Thoracic aorta (tissue), 2 donors: ENCODE measurements around the gene MT1HL1. TPM values are rescaled to one million over a fixed set of nuclear protein-coding genes. Genes with fewer than 3 reads are reported as not detected.
A peak's percentile ranks its signal among the peaks of the same experiment; 100 is the strongest.

Experiments used
- ATAC-seq: fragments of 150-250 bp; one replicate; pipeline ENCODE4 v1.8.0; 2017; ENCODE audit warnings: low read depth; ENCODE audit not compliant: insufficient number of reproducible peaks, low FRiP score
- DNase-seq: peaks from one replicate; pipeline ENCODE4 v3.0.0-alpha.2; 2020; ENCODE audit warnings: low spot score
- H3K27ac ChIP-seq, 2 donors: fragments of 200-600 bp; sonication (generic); 1 replicate in 1 of 2; 2 replicates in 1 of 2; pipeline ENCODE4 v1.5.1; 2016; ENCODE audit warnings: mild to moderate bottlenecking in 2 of 2, moderate library complexity in 2 of 2
- H3K27me3 ChIP-seq: fragments of 200-600 bp; sonication (generic); replicated peaks from 2 replicates; pipeline ENCODE4 v1.6.0; 2016; ENCODE audit warnings: mild to moderate bottlenecking; ENCODE audit not compliant: insufficient read depth
- H3K36me3 ChIP-seq: fragments of 200-600 bp; sonication (generic); one replicate; pipeline ENCODE4 v1.5.1; 2016
- H3K4me1 ChIP-seq, 2 donors: fragments of 200-600 bp; sonication (generic); 1 replicate in 1 of 2; 2 replicates in 1 of 2; pipeline versions ENCODE4 v1.5.1 to v1.6.0; 2016; ENCODE audit warnings: low read depth in 2 of 2, mild to moderate bottlenecking in 1 of 2; ENCODE audit not compliant: control insufficient read depth in 1 of 2
- H3K4me3 ChIP-seq: fragments of 200-600 bp; sonication (generic); 2 replicates; pipeline ENCODE4 v1.5.1; 2016; ENCODE audit warnings: mild to moderate bottlenecking
- H3K9me3 ChIP-seq: fragments of 200-600 bp; sonication (generic); 2 replicates; pipeline ENCODE4 v1.5.1; 2016
- total RNA-seq, 2 donors: library from RNA; depleted of rRNA; stranded (reverse); fragments of >200 nt; gene quantifications; one replicate each; pipeline versions ENCODE4 v1.1.0 to v1.2.3, GENCODE V29; 2016
- TF ChIP-seq, protein P1 (sequence below): fragments of 200-600 bp; sonication (generic); IDR thresholded peaks from one replicate; pipeline ENCODE4 v1.5.1; 2019; ENCODE audit warnings: antibody characterized with exemption

The MT1HL1 gene
- not detected for total RNA-seq

DNA sequence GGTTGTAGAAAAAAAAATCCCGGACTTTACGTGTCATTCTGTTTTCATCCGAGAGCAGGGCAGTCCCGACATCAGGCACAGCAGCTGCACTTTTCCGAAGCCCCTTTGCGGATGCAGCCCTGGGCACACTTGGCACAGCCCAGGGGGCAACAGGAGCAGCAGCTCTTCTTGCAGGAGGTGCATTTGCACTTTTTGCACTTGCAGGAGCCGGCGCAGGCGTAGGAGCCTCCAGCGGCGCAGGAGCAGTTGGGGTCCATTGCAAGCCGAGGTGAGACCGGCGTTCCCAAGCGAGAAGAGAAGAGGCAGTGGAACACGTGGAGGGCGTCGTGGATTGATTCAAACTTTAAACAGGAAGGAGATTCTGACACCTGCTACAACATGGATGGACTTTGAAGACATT is at the start of gene MT1HL1:
MT1HL1 (minus strand) TSS at position 326 of the 400 bp plus-strand sequence; CDS start at position 257, 69 bp downstream.
- no peaks in the 10 kb centered on the region for H3K9me3 ChIP-seq
- TF ChIP-seq, protein P1, sequence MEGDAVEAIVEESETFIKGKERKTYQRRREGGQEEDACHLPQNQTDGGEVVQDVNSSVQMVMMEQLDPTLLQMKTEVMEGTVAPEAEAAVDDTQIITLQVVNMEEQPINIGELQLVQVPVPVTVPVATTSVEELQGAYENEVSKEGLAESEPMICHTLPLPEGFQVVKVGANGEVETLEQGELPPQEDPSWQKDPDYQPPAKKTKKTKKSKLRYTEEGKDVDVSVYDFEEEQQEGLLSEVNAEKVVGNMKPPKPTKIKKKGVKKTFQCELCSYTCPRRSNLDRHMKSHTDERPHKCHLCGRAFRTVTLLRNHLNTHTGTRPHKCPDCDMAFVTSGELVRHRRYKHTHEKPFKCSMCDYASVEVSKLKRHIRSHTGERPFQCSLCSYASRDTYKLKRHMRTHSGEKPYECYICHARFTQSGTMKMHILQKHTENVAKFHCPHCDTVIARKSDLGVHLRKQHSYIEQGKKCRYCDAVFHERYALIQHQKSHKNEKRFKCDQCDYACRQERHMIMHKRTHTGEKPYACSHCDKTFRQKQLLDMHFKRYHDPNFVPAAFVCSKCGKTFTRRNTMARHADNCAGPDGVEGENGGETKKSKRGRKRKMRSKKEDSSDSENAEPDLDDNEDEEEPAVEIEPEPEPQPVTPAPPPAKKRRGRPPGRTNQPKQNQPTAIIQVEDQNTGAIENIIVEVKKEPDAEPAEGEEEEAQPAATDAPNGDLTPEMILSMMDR, result no peak
- peaks cover 0 to 8% of the 10 kb centered on the region in 2 donors for H3K4me1 ChIP-seq

DNA sequence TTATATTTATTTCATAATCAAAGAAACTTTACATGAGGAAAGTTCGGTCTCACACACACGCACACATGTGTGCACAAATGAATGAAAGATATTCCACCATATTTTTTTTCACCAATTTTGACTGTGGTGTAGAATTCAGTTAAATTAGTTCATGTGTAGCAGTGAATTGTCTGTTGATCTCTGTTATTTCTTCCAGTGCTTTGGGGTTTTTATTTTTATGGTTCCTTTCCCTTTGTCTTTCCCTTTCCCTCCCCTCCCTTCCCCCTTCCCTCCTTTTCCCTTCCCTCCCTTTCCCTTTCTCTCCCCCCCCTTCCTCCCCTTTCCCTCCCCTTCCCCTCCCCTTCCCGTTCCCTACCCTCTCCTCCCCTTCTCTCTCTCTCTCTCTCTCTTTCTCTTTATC is 46.7 kb upstream of the MT1HL1 start:
- TF ChIP-seq, protein P1, result no peak
- no peak for DNase-seq
- H3K27ac ChIP-seq, result no peak overlapping the region
- ATAC-seq, result no peak
- H3K9me3 ChIP-seq, result no peaks in the 10 kb centered on the region
- no peaks in the 10 kb centered on the region for H3K27me3 ChIP-seq
- H3K36me3 ChIP-seq, result peaks cover under 1% of the 10 kb centered on the region
- no peak overlapping the region for H3K4me3 ChIP-seq
- H3K4me1 ChIP-seq, result peaks cover 0 to 22% of the 10 kb centered on the region in 2 donors

More for the DNA sequence above, at the start of gene MT1HL1:
- ATAC-seq, result no peak
- DNase-seq, result no peak
- Histone ChIP-seq H3K27me3 (no peaks in the 10 kb centered on the region), H3K27ac (no peak within 1 kb of the TSS), H3K4me3 (no peak within 1 kb of the TSS), H3K36me3 (no peaks in the 10 kb centered on the region)

DNA sequence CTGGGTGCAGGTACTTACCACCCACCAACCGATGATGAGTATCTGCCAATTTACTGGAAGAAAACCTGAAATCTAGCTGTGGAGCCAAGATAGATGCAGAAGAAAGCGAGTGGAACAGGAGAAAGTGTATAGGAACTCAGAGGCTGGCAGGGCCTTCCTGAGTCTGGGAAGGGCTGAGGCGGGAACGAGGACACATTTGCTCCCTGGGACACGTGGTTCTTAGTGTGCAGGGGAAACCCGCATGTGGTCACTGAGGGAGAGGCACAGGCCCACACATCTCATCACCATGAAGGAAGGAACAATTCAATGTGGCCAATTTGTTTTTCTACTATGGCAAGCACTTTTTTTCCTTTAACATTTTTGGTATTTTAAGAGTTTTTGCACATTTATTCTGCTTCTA is 45.9 kb upstream of the MT1HL1 start:
- TF ChIP-seq, protein P1, result no peak

DNA sequence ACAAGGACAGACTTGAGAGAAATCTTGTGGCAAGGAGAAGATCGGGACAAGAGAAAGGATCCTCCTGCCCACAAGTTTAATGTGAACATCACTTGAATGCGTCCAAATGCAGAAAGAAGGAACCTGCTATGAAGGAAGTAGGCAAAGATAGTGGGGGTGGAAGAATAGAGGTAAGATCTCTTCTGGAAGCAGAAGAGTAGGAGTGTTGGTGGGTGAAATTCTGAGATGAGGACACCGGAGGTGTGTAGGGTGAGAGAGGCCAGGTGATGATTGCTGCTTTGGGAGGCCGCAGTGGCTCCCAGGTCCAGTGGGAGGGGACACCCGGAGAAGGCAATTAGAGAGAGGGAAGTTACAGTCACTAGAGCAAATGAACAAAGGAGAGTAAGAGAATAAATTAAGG is 44.6 kb upstream of the MT1HL1 start:
- Histone ChIP-seq H3K27ac (no peak overlapping the region), H3K9me3 (no peaks in the 10 kb centered on the region), H3K27me3 (no peaks in the 10 kb centered on the region), H3K4me3 (no peak overlapping the region), H3K4me1 (peaks cover 0 to 30% of the 10 kb centered on the region in 2 donors), H3K36me3 (no peaks in the 10 kb centered on the region)
- no peak for ATAC-seq
- DNase-seq, result no peak
- TF ChIP-seq, protein P1, result no peak

More for the DNA sequence above, 45.9 kb upstream of the MT1HL1 start:
- Histone ChIP-seq H3K36me3 (no peaks in the 10 kb centered on the region), H3K4me1 (peaks cover 0 to 29% of the 10 kb centered on the region in 2 donors), H3K9me3 (no peaks in the 10 kb centered on the region), H3K27ac (no peak overlapping the region), H3K4me3 (no peak overlapping the region), H3K27me3 (no peaks in the 10 kb centered on the region)
- no peak for DNase-seq
- ATAC-seq, result no peak

DNA sequence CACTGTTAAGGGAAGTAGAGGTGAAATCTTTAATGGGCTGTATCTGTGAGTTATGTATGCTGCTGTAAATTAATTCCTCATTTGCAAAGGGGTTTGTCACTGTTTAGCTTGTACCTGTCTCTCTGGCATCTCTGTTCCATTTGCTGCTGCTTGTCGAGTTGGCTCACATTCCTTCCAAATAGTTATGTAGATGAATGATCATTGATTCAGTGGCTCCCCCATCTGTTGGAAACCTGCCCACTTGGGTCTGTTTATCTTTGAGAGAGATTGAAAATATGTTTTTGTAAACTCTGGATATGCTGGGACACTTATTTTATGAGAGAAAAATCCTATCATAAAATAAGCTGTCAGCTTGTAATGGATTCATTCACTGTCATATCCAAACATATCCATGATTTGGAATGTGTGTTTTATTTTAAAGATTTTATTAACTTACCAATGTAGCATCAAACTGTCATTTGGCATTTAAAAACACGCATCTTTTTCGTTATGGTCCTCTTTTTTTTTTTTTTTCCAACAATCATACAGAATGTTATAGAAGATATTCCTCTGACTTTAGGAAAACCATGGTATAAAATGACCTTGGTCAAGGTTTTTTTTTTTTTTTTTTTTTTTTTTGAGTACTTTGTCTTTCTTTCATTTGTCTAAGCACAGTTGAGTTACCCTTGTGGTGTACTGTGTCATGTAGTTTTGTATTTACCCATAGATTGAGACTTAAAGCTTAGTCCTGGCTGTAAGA is 41.2 kb upstream of the MT1HL1 start:
- H3K27me3 ChIP-seq, result no peaks in the 10 kb centered on the region
- no peaks in the 10 kb centered on the region for H3K36me3 ChIP-seq
- peak overlapping the region; percentile 88 for H3K4me3 ChIP-seq
- TF ChIP-seq, protein P1, result no peak
- no peak for ATAC-seq
- no peaks in the 10 kb centered on the region for H3K9me3 ChIP-seq
- DNase-seq, result no peak
- no peak overlapping the region for H3K27ac ChIP-seq
- H3K4me1 ChIP-seq, result peaks cover 0 to 30% of the 10 kb centered on the region in 2 donors
